Measurements from ENCODE around the gene ATRNL1.
"Not testable (repeated sequence)": the region's sequence is repeated elsewhere in the genome, so short reads cannot be mapped to it uniquely, and the experiment has no call there.

ATRNL1 gene

DNA sequence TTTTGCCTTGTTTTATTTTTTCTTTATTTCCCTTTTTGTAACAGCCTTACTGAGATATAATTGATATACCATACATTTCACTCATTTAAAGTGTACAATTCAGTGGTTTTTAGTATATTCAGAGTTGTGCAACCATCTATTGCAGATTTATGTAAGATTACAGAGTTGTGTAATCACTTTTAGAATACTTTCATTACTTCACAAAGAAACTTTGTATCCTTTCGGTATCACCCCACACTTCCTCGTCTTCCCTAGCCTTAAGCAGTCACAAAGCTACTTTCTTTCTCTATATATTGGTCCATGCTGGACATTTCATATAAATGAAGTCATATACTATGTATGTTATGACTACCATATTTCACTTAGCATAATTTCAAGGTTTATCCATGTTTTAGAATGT, 74.6 kb downstream of the ATRNL1 start:
- Histone ChIP-seq H3K79me2 (no peaks in the 10 kb centered on the region), H3K4me3 (ENCODE audit: low read depth, low read length) (no peak overlapping the region), H3K4me1 (no peaks in the 10 kb centered on the region), H3K27me3 (ENCODE audit: control insufficient read depth, insufficient read depth, low read length) (no peaks in the 10 kb centered on the region), H3K4me2 (ENCODE audit: low read length) (no peak overlapping the region), H3K27ac (no peak overlapping the region), H2AFZ (no peak overlapping the region), H3K9ac (no peak overlapping the region), H3K36me3 (ENCODE audit: control insufficient read depth, insufficient read depth, low read length) (no peaks in the 10 kb centered on the region), H3K9me3 (ENCODE audit: control insufficient read depth, low read length) (no peaks in the 10 kb centered on the region)
- TF ChIP-seq, protein P1, sequence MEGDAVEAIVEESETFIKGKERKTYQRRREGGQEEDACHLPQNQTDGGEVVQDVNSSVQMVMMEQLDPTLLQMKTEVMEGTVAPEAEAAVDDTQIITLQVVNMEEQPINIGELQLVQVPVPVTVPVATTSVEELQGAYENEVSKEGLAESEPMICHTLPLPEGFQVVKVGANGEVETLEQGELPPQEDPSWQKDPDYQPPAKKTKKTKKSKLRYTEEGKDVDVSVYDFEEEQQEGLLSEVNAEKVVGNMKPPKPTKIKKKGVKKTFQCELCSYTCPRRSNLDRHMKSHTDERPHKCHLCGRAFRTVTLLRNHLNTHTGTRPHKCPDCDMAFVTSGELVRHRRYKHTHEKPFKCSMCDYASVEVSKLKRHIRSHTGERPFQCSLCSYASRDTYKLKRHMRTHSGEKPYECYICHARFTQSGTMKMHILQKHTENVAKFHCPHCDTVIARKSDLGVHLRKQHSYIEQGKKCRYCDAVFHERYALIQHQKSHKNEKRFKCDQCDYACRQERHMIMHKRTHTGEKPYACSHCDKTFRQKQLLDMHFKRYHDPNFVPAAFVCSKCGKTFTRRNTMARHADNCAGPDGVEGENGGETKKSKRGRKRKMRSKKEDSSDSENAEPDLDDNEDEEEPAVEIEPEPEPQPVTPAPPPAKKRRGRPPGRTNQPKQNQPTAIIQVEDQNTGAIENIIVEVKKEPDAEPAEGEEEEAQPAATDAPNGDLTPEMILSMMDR (IDR thresholded peaks at IDR 0.05) = no peak

GRCh38 chr10:115171392-115171960, 78.3 kb downstream of the ATRNL1 start:
- TF ChIP-seq, protein P1 (IDR thresholded peaks at IDR 0.05) = peak; percentile 33
- no peak overlapping the region for H3K4me3 ChIP-seq (ENCODE audit: low read depth, low read length)
- no peaks in the 10 kb centered on the region for H3K9me3 ChIP-seq (ENCODE audit: control insufficient read depth, low read length)
- no peaks in the 10 kb centered on the region for H3K27me3 ChIP-seq (ENCODE audit: control insufficient read depth, insufficient read depth, low read length)
- H2AFZ ChIP-seq = no peak overlapping the region
- no peak overlapping the region for H3K27ac ChIP-seq
- H3K4me2 ChIP-seq (ENCODE audit: low read length) = no peak overlapping the region
- H3K36me3 ChIP-seq (ENCODE audit: control insufficient read depth, insufficient read depth, low read length) = no peaks in the 10 kb centered on the region
- no peaks in the 10 kb centered on the region for H3K79me2 ChIP-seq
- no peak overlapping the region for H3K9ac ChIP-seq
- no peaks in the 10 kb centered on the region for H3K4me1 ChIP-seq

DNA sequence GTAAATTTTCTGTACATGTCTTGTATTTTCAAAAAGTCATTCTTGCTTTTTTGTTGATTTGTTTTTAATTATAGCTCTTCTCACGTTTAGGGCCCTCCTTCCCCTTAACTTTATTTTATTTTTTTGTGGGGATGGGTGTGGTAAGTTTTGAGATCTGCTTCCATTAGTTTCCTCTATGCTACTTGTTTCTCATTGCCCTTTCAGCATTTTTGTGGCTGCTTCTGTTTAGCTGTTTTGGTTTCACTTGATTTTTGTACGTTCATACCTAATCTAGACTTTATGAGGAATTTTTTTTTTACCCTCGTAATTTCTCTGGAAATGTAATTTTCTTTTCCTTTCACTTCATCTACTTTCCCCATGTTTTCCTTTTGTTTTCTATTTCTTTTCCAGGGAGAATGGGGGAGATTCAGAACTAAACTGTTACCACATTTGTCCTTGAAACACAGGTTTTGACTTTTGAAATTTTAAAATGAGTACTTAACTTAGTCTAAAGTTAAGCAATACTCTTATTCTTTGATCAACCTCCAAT, 80.8 kb downstream of the ATRNL1 start:
- Histone ChIP-seq H3K4me3 (ENCODE audit: low read depth, low read length) (no peak overlapping the region), H3K9me3 (ENCODE audit: control insufficient read depth, low read length) (no peaks in the 10 kb centered on the region), H3K9ac (no peak overlapping the region), H3K4me2 (ENCODE audit: low read length) (no peak overlapping the region), H3K27me3 (ENCODE audit: control insufficient read depth, insufficient read depth, low read length) (no peaks in the 10 kb centered on the region), H2AFZ (no peak overlapping the region), H3K36me3 (ENCODE audit: control insufficient read depth, insufficient read depth, low read length) (no peaks in the 10 kb centered on the region), H3K79me2 (no peaks in the 10 kb centered on the region), H3K27ac (no peak overlapping the region), H3K4me1 (no peaks in the 10 kb centered on the region)
- TF ChIP-seq, protein P1 (IDR thresholded peaks at IDR 0.05) = no peak

DNA sequence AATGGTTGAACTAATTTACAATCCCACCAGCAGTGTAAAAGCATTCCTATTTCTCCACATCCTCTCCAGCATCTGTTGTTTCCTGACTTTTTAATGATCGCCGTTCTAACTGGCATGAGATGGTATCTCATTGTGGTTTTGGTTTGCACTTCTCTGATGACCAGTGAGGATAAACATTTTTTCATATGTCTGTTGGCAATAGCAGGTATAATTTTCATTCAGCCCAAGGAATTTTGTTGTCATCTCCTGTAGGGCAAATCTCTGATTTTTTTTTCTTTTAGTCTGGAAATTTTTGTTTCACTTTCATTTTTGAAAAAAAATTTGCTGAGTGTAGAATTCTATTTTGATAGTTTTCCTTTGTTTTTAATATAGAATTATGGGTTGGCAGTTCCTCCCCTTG, 114.1 kb downstream of the ATRNL1 start:
- H3K36me3 ChIP-seq (ENCODE audit: control insufficient read depth, insufficient read depth, low read length); H3K9ac ChIP-seq; H3K9me3 ChIP-seq (ENCODE audit: control insufficient read depth, low read length); H3K4me1 ChIP-seq; H2AFZ ChIP-seq; H3K27ac ChIP-seq; H3K79me2 ChIP-seq; H3K4me2 ChIP-seq (ENCODE audit: low read length); H3K27me3 ChIP-seq (ENCODE audit: control insufficient read depth, insufficient read depth, low read length); H3K4me3 ChIP-seq (ENCODE audit: low read depth, low read length): not testable (repeated sequence)

DNA sequence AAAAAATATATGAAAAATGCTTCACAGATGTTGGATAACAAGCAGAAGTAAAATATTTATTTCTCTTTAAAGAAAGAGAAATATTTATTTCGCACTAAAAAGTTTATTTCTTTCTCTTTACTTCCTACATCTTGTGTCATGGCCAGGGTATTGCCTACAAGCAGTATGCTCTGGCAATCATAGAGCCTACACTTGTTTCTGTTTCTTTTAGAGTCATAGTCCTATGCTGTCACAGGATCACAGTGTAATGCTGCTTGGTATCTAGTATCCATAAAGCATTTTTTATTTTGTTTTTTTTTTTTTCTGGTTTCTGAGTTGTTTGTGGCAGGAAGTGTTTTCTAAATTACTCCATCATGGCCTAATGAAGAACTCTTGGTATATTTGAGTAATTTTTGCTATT, 116.0 kb downstream of the ATRNL1 start:
- H3K27ac ChIP-seq = no peak overlapping the region
- TF ChIP-seq, protein P1 (IDR thresholded peaks at IDR 0.05) = no peak
- H3K9ac ChIP-seq = no peak overlapping the region
- no peak overlapping the region for H2AFZ ChIP-seq
- H3K27me3 ChIP-seq (ENCODE audit: control insufficient read depth, insufficient read depth, low read length) = no peaks in the 10 kb centered on the region
- no peak overlapping the region for H3K4me2 ChIP-seq (ENCODE audit: low read length)
- no peaks in the 10 kb centered on the region for H3K79me2 ChIP-seq
- H3K9me3 ChIP-seq (ENCODE audit: control insufficient read depth, low read length) = no peaks in the 10 kb centered on the region
- H3K4me1 ChIP-seq = no peaks in the 10 kb centered on the region
- no peaks in the 10 kb centered on the region for H3K36me3 ChIP-seq (ENCODE audit: control insufficient read depth, insufficient read depth, low read length)
- no peak overlapping the region for H3K4me3 ChIP-seq (ENCODE audit: low read depth, low read length)

Measured in parathyroid adenoma (tissue), 2 donors.